Spleen (tissue), 11 donors: Measurements from ENCODE around the gene CHURC1. TPM values are rescaled to one million over a fixed set of nuclear protein-coding genes. Genes with fewer than 3 reads are reported as not detected.
A peak's percentile ranks its signal among the peaks of the same experiment; 100 is the strongest.

ENCODE experiments used
- DNase-seq: peaks from one replicate; pipeline ENCODE4 v3.0.0-alpha.2; 2020
- H3K27ac ChIP-seq, 8 donors: fragments of 200-600 bp; sonication (generic) in 7 of 8; 1 replicate in 4 of 8; 2 replicates in 4 of 8; pipeline versions ENCODE4 v1.5.0 to v1.8.0; 2016 to 2021; ENCODE audit warnings: inconsistent platforms in 4 of 8, mild to moderate bottlenecking in 4 of 8, moderate library complexity in 1 of 8
- H3K27me3 ChIP-seq, 7 donors: fragments of 200-600 bp; sonication (generic) in 6 of 7; replicated peaks in 1 of 7; 1 replicate in 4 of 7; 2 replicates in 3 of 7; pipeline versions ENCODE4 v1.5.0 to v1.8.0; 2016 to 2021; ENCODE audit warnings: inconsistent platforms in 3 of 7, mild to moderate bottlenecking in 1 of 7
- H3K36me3 ChIP-seq, 6 donors: fragments of 200-600 bp; sonication (generic) in 5 of 6; 1 replicate in 4 of 6; 2 replicates in 2 of 6; pipeline versions ENCODE4 v1.5.0 to v1.8.0; 2016 to 2021; ENCODE audit warnings: inconsistent platforms in 2 of 6
- H3K4me1 ChIP-seq, 6 donors: fragments of 200-600 bp; sonication (generic) in 5 of 6; 1 replicate in 3 of 6; 2 replicates in 3 of 6; pipeline versions ENCODE4 v1.5.0 to v1.8.0; 2016 to 2021; ENCODE audit warnings: inconsistent platforms in 3 of 6
- H3K4me3 ChIP-seq, 8 donors: fragments of 200-600 bp; sonication (generic) in 7 of 8; 1 replicate in 4 of 8; 2 replicates in 4 of 8; pipeline versions ENCODE4 v1.5.0 to v1.8.0; 2016 to 2021; ENCODE audit warnings: inconsistent platforms in 4 of 8, mild to moderate bottlenecking in 4 of 8, moderate library complexity in 2 of 8
- H3K9me3 ChIP-seq, 8 donors: fragments of 200-600 bp; sonication (generic) in 7 of 8; 1 replicate in 4 of 8; 2 replicates in 4 of 8; pipeline versions ENCODE4 v1.5.0 to v1.8.0; 2016 to 2021; ENCODE audit warnings: inconsistent platforms in 4 of 8
- CTCF ChIP-seq, 11 experiments: fragments of 200-600 bp in 7 of 11; fragments of 450-650 bp in 4 of 11; sonication (generic) in 4 of 11; IDR thresholded peaks in 8 of 11; conservative IDR thresholded peaks in 3 of 11; 1 replicate in 7 of 11; 2 replicates in 4 of 11; pipeline versions ENCODE4 v1.4.0 to v1.8.0; 2016 to 2021; ENCODE audit warnings: antibody characterized with exemption in 11 of 11, inconsistent platforms in 4 of 11, mild to moderate bottlenecking in 1 of 11
- POLR2A ChIP-seq, 3 donors: fragments of 450-650 bp; IDR thresholded peaks; one replicate each; pipeline ENCODE4 v1.5.1; 2017; ENCODE audit warnings: antibody characterized with exemption in 3 of 3, mild to moderate bottlenecking in 1 of 3
- POLR2AphosphoS5 ChIP-seq, 3 donors: sonication (generic); formaldehyde crosslinking; IDR thresholded peaks; one replicate each; pipeline ENCODE4 v1.5.1; 2017; ENCODE audit warnings: antibody characterized with exemption in 3 of 3
- WGBS, 5 donors: extraction: QIAGEN DNeasy Blood & Tissue Kit in 3 of 5; methylation state at CpG; one replicate each; pipeline versions ENCODE4 v1.1.5 to v1.1.7; 2013 to 2018; 5-methylcytosine and 5-hydroxymethylcytosine counted together
- intact Hi-C: fragments of 100-400 bp; cut with DNase I; formaldehyde crosslinking; loops from one replicate; pipeline ENCODE4 v1.15.0; 2023; ENCODE audit warnings: low total_unique reads
- polyA plus RNA-seq, 3 donors: library from polyadenylated mRNA; stranded (reverse); fragments of 200-250 nt; gene quantifications; one replicate each; pipeline ENCODE4 v1.2.1, GENCODE V29; 2013
- total RNA-seq, 7 donors: library from RNA; depleted of rRNA in 3 of 7; stranded (reverse); fragments of >200 nt in 3 of 7; fragmentation: NEBNext Ultra II Directional in 4 of 7; extraction: Animal tissue kit (Norgen Biotek cat#: 25700) in 4 of 7; gene quantifications; one replicate each; pipeline versions ENCODE4 v1.1.0 to v1.2.1, GENCODE V29; 2016 to 2021
- donor health status: healthy with polysubstance abuse.
- donor health status: DM: no; HTN: no; CAD: no; lungs with moderate emphysema.
- donor health status: DM: no; HTN: no; CAD: no.
- donor health status: Bipolar disorder and iron deficiency.
- donor health status: healthy.
- donor health status: DM: no; HTN: no; CAD: no.
- donor health status: DM: yes; HTN: yes; CAD: no.

Gene CHURC1
- total and polyA plus RNA-seq, 10 donors, result 34.0 to 135 (median 64.2) TPM

DNA sequence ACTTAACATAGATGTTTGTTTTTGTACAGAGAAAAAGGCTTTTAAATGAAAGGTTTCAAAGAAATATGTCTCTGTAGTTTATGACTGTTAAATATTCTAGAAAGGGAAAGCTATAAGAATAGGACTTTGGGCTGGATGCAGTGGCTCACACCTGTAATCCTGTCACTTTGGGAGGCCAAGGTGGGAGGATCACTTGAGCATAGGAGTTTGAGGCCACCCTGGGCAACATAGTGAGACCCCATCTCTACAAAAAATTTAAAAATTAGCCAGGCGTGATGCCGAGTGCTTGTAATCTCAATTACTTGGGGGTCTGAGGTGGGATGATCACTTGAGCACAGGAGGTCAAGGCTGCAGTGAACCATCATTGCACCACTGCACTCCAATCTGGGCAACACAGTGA is 16.9 kb downstream of the CHURC1 start:
- Histone ChIP-seq H3K4me1 (peaks cover 13 to 79% (median 35%) of the 10 kb centered on the region in 6 donors), H3K36me3 (peaks cover 0 to 99% (median 53%) of the 10 kb centered on the region in 6 donors), H3K9me3 (no peaks in the 10 kb centered on the region), H3K27ac (peak overlapping the region in 3 of 8 donors; percentile 4 to 75 (median 69)), H3K27me3 (no peaks in the 10 kb centered on the region), H3K4me3 (no peak overlapping the region)
- DNase-seq, result no peak
- TF ChIP-seq POLR2AphosphoS5 (IDR thresholded peaks at IDR 0.05) (no peak), POLR2A (IDR thresholded peaks at IDR 0.05) (no peak), CTCF (IDR thresholded peaks at IDR 0.05 in 8 of 11, conservative IDR thresholded peaks at IDR 0.05 in 3 of 11) (no peak)
- 91 to 100% (median 96%) methylated on average over 2 of the region's 2 CpGs for WGBS, 5 donors
- intact Hi-C loops, result no loop called here

DNA sequence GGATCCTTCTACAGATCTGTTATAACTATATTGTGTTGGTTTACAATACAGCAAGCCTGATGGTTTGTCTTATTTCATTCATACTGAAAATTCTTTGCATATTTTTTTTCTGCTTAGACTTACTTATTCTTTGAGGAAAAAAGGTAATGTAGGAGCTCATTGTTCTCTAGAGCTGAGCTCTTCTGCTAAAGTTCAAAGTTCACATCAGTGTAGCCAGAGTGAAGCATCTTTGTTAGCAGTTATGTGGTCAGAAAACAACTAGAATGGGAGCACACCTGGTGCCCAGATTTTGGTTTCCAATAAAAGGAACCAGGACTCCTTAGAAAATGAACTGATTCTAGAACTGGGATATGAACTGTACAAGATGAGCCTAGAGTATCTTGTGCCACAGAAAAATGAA is 18.0 kb downstream of the CHURC1 start:
- H3K4me1 ChIP-seq, result peaks cover 13 to 69% (median 29%) of the 10 kb centered on the region in 6 donors

GRCh38 chr14:64934338-64934929 is 20.2 kb downstream of the CHURC1 start:
- Histone ChIP-seq H3K27ac (peak overlapping the region in 1 of 8 donors; percentile 37), H3K36me3 (peaks cover 0 to 98% (median 46%) of the 10 kb centered on the region in 6 donors)

More for the DNA sequence above, 18.0 kb downstream of the CHURC1 start:
- Histone ChIP-seq H3K27me3 (no peaks in the 10 kb centered on the region), H3K36me3 (peaks cover 0 to 98% (median 48%) of the 10 kb centered on the region in 6 donors), H3K9me3 (no peaks in the 10 kb centered on the region), H3K27ac (no peak overlapping the region), H3K4me3 (no peak overlapping the region)
- intact Hi-C loops, result no loop called here
- DNase-seq, result no peak
- TF ChIP-seq POLR2A (IDR thresholded peaks at IDR 0.05) (no peak), CTCF (IDR thresholded peaks at IDR 0.05 in 8 of 11, conservative IDR thresholded peaks at IDR 0.05 in 3 of 11) (no peak), POLR2AphosphoS5 (IDR thresholded peaks at IDR 0.05) (no peak)

More at GRCh38 chr14:64934338-64934929, 20.2 kb downstream of the CHURC1 start:
- peaks cover 0 to 47% (median 10%) of the 10 kb centered on the region in 6 donors for H3K4me1 ChIP-seq
- no peak overlapping the region for H3K4me3 ChIP-seq
- no peaks in the 10 kb centered on the region for H3K27me3 ChIP-seq
- 60 to 71% (median 67%) methylated on average over 1 of the region's 1 CpG for WGBS, 5 donors
- no peak for DNase-seq
- TF ChIP-seq POLR2AphosphoS5 (IDR thresholded peaks at IDR 0.05), result no peak
- TF ChIP-seq POLR2A (IDR thresholded peaks at IDR 0.05), result no peak
- no peak for TF ChIP-seq CTCF (IDR thresholded peaks at IDR 0.05 in 8 of 11, conservative IDR thresholded peaks at IDR 0.05 in 3 of 11)
- no peaks in the 10 kb centered on the region for H3K9me3 ChIP-seq
- intact Hi-C loops, result no loop called here
